Glomerular endothelial cell (primary cell): ENCODE measurements around the gene C6orf132. TPM values are rescaled to one million over a fixed set of nuclear protein-coding genes. Genes with fewer than 3 reads are reported as not detected.
"Not testable (repeated sequence)": the region's sequence is repeated elsewhere in the genome, so short reads cannot be mapped to it uniquely, and the experiment has no call there.

Experiments used
- DNase-seq: peaks from one replicate; pipeline ENCODE4 v3.0.0-alpha.2; 2011; ENCODE audit warnings: low read depth, low spot score; ENCODE audit errors: extremely low read depth
- total RNA-seq: library from RNA; depleted of rRNA; stranded (reverse); fragments of >200 nt; gene quantifications from 2 replicates; pipeline ENCODE4 v1.2.3, GENCODE V29; 2015

The C6orf132 gene
- 2.1 and 2.2 TPM in 2 replicates for total RNA-seq

- DNase-seq = no peak
These were observed at the start of gene C6orf132 for GRCh38 chr6:42142118-42142835. Gene C6orf132 (minus strand): TSS chr6:42142620. CDS start chr6:42142444, 176 bp downstream.

GRCh38 chr6:42190554-42191183 lies 48.2 kb upstream of the C6orf132 start:
- no peak for DNase-seq

- no peak for DNase-seq
These were observed 46.0 kb upstream of the C6orf132 start for GRCh38 chr6:42188406-42188805.

GRCh38 chr6:42185597-42185996 lies 43.2 kb upstream of the C6orf132 start:
- DNase-seq = no peak

GRCh38 chr6:42184475-42184874 lies 42.1 kb upstream of the C6orf132 start:
- DNase-seq = no peak

- no peak for DNase-seq
These were observed 39.7 kb upstream of the C6orf132 start for GRCh38 chr6:42182101-42182500.

- no peak for DNase-seq
These were observed 37.5 kb upstream of the C6orf132 start for GRCh38 chr6:42179945-42180313.

GRCh38 chr6:42179261-42179944 lies 37.0 kb upstream of the C6orf132 start:
- no peak for DNase-seq

GRCh38 chr6:42177514-42178364 lies 35.3 kb upstream of the C6orf132 start:
- DNase-seq = no peak

GRCh38 chr6:42176981-42177380 lies 34.6 kb upstream of the C6orf132 start:
- no peak for DNase-seq

GRCh38 chr6:42175860-42176259 lies 33.4 kb upstream of the C6orf132 start:
- DNase-seq = no peak

- DNase-seq = no peak
These were observed 30.7 kb upstream of the C6orf132 start, which contains the start of gene GUCA1A for GRCh38 chr6:42173101-42173500. Gene GUCA1A (plus strand): TSS chr6:42173364. CDS start chr6:42173614, 250 bp downstream.

GRCh38 chr6:42171813-42172581 lies 29.6 kb upstream of the C6orf132 start:
- no peak for DNase-seq

GRCh38 chr6:42169780-42170179 lies 27.4 kb upstream of the C6orf132 start:
- not testable (repeated sequence) for DNase-seq

GRCh38 chr6:42168650-42169049 lies 26.2 kb upstream of the C6orf132 start:
- DNase-seq = no peak

- peak; percentile 18 for DNase-seq
These were observed 24.2 kb upstream of the C6orf132 start for GRCh38 chr6:42166444-42167141.

GRCh38 chr6:42165016-42165415 lies 22.6 kb upstream of the C6orf132 start:
- no peak for DNase-seq

- DNase-seq = no peak
These were observed 21.6 kb upstream of the C6orf132 start for GRCh38 chr6:42163981-42164380.

- DNase-seq = no peak
These were observed 20.4 kb upstream of the C6orf132 start for GRCh38 chr6:42162812-42163211.
